Fibroblast of skin of right biceps (primary cell): ENCODE data around the gene COL26A1.
A peak's percentile ranks its signal among the peaks of the same experiment; 100 is the strongest.

Experiments used
- DNase-seq: peaks from one replicate; pipeline ENCODE4 v3.0.0-alpha.2; 2013

The COL26A1 gene

DNA sequence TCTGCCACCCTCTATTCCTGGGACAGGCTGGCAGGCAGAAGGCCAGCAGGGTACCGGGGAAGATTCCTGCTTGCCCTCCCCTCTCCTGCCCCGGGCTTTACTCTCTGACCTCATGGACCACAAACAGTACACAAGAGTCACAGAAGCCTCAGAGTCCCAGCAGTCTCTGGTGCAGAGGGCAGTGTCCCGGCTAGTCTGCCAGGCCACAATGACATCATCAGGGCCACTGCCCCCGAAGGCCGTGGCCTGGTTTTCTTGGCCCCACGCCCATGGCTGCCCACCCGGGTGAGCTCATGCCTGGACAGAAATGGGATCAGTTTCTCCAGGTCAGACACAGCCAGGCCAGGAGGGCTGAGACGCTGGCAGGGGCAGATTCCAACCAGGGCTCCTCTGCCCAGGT lies 174.5 kb downstream of the COL26A1 start:
- no peak for DNase-seq

DNA sequence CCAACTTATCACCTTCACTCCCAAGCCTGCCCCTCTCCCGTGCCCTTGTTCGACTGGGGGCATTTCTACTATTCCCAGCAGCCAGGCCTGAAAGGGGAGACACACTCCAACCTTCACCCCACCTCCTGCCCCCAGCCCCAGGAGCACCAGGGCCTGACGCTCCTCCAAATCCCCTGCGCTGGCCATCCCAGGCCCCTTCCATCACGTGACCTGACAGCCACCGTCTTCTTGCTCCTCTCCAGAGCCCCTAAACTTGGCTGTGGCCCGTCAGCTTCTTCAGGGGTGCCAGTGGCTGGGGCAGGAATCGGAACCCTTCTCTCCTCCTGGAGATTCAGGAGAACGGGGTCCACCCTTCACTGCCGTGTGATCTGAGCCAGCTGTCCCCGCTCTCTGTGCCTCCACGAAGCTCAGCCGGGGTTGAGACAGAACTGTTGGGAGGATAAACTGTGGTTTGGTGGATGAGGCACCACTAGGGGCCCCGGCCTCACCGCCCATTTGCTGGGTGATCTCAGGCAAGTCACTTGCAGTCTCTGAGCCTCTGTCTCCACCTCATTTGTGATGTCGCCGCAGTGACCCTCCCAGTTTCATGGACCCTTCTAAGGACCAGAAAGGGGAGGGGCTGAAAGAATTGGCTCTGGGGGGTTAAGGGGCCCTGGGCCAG lies 175.4 kb downstream of the COL26A1 start:
- no peak for DNase-seq

DNA sequence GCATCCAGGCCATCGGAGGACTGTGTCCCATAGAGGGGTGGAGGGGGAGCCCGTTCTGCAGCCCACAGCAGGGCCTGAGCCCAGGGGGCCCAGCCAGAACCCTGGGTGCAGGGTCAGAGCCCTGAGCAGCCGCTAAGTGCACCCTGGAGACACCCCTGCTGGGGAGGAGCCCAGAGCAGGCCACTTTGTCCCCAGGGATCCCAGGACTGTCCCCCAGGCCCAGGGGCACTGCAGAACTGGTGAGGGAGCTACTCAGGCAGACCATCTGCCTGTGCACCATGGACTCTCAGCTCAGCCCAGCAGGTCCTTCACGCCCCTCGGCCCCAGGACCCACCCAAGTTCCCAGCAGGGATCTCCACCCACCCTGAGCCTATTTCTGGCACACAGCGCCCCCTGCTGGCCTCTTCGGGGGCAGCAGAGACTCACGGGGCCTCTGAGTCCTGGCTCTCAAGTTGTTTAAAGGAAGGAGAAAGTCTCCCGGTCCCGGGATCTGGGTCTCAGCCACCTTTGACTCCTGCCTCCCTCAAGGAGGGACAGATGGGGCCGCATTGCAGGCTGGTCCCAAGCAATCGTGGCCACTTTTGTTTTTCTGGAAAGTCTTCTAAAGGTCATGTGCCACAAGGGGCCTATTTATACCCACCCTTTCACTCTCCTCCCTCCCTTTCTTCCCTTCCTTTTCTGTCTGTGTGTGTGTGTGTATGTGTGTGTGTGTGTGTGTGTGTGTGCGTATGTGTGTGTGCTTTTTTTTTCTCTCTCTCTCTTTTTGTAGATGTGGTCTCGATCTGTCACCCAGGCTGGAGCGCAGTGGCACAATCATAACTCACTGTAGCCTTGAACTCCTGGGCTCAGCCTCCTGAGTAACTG lies 176.2 kb downstream of the COL26A1 start:
- DNase-seq, result peak; percentile 26

DNA sequence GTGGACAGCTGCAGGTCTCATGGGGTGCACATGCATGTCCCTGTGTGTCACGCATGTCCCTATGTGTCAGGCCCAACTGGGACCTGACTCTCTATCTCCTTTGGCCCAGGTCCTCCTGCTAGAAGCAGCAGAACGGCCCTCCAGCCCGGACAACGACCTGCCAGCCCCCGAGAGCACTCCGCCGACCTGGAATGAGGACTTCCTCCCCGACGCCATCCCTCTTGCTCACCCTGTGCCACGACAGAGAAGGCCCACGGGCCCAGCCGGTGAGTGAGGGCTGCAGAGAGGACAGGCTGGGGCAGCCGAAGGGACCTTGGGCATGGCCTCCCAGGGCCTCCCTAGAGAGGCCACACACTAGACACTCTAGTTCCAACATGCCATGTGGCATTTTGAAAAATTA lies 177.1 kb downstream of the COL26A1 start:
- no peak for DNase-seq

DNA sequence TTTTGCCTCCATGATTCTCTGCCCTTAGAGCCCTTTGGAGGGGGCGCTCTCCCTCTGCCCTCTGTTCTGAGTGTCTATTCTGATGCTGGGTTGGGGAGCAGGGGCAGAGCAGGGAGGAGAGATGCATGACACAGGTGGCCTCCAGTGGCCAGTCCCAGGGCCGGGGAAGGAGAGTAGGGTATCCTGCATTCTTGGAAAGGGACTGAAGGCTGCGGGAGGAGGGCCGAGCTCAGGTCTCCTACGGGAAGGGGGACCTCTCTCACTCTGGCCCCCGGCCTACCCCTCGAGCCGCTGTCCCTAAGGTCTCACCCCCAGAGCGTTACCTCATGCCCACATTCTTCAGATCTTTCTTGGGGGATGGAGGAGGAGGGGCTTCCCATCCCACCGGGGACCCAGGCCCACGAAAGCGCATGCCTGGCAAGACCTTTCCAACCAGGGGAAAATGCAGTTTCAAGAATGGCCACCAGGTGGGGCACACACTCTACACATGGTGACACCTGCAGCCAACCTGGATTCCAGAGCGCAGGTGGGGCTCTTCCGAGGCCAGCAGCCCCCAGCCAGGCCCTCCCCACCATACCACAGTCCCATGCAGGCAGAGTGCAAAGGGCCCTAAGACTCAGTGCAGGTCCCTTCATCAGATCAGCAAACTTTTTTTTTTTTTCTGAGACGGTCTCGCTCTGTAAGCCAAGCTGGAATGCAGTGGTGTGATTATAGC lies 180.0 kb downstream of the COL26A1 start:
- peak; percentile 32 for DNase-seq

DNA sequence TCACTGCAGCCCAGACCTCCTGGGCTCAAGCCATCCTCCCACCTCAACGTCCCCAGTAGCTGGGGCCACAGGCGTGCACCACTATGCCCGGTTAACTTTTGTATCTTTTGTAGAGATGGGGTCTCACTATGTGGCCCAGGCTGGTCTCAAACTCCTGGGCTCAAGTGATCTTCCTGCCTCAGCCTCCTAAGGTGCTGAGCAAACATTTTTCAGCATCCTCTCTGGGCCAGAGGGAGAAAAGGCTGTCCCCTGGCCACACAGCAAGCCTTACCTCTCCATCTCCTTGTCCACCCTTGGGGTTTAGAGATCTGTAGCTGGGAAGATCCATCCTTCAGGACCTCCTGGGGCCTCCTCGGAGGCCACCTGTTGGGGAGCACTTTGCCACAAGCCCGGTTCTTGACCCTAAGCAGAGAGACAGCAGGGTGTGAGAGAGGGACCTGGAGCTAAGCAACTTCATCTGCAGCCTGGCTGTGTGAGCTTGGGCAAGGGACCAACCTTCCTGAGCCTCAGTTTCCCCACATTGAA lies 180.6 kb downstream of the COL26A1 start:
- no peak for DNase-seq

DNA sequence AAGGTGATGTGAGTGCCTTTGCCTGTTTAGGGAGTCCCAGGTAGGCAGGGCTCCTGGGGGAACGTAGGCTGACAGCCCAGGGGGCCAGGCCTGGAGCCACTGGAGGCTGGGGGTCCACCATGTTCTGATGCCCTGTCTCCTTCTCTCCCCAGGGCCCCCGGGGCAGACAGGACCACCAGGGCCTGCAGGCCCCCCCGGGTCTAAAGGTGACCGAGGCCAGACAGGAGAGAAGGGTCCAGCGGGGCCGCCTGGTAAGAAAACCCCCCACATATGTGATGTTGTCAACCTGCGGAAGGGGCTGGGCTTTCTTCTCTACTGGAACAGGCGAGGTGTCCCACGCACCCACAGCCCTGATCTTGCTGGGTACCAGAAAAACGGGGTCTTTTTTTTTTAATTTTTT lies 181.2 kb downstream of the COL26A1 start:
- DNase-seq, result no peak

DNA sequence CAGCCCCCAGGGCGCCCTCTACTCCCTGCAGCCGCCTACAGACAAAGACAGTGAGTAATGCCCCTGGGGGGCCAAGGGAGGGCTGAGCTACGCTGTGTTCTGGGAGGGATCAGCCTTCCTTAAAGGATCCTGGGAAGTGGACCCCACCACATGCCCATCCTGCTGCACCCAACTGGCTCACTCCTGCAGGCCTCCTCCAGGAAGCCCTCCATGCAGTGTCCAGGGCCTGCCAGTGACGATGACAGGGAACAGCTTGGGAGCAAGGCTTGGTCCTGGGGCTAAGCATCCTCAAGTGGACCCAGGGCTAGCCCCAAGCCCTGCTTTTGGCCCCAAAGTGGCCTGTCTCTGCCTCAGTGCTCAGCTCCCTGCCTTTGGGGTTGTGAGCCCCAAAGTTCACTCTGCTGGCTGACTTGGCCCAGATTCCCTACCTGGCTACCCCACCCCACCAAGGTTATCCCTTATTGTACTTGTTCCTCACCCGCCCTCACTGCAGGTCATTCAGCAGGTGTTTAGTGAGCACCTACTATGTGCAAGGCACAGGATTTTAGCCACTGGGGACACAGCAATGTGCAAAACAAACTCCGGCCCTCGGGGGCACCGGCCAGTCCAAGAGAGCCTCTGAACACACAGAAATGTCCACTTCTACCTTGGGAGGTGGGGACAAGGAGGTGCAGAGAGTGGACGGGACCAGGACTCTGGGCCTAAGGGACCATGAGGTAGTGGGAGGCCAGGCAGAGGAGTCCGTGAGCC lies 182.9 kb downstream of the COL26A1 start:
- no peak for DNase-seq

DNA sequence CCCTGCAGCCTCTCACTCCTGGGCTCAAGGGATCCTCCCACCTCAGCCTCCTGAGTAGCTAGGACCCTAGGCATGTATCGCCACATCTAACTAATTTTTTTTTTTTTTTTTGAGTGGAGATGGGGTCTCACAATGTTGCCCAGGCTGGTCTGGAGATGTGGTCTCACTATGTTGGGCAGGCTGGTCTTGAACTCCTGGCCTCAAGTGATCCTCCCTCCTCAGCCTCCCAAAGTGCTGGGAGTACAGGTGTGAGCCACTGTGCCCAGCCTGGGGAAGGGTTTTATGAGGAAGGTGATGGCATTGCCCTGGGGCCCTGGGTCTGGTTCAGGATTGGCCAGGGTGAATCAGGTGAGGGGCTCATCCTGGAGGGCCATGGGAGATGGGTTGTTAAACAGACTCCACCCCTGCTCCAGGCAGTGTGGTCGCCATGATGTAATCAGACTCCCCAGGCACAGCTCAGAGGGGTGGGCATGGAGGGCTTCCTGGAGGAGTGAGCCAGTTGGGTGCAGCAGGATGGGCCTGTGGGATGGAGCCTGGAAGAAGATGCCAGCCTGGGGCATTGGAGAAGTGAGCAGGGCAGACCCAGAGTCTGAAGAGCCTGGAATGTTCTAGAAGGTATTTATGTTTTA lies 183.7 kb downstream of the COL26A1 start:
- no peak for DNase-seq

DNA sequence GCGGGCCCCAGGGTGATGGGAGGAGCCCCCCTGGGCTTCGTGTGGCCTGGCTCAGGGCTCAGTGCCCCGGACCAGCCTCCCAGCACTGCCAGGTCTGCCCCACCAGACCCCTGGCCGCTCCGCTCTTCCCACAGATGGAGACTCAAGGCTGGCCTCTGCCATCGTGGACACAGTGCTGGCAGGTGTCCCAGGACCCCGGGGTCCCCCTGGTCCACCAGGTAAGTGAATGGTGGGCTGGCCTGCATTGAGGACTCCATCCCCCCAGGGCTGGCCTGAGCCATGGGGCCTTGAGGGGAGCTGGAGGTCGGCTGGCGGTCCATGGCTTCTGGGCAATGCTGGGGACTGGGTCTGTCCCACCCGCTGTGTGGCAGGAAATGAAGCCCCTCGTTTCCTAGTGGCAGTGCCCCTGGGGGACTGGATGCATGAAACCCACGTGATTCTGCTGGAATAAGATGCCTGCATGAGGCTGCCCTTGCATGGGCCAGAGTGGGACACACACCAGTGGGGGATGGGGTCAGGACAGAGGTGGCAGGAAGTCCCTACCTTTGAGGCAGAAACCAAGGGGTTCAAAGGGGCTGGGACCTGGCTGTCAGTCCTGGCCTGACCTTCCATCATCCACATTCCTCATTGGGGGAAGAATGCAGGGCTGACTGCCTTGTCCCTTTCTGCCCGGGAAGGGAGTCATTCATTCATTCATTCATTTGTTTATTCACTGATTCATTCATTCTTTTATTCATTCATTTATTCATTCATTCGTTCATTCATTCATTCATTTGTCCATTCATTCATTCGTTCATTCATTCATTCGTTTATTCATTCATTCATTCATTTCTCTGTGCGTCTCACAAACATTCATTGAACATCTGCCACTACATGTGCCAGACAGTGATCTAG lies 184.6 kb downstream of the COL26A1 start:
- no peak for DNase-seq

DNA sequence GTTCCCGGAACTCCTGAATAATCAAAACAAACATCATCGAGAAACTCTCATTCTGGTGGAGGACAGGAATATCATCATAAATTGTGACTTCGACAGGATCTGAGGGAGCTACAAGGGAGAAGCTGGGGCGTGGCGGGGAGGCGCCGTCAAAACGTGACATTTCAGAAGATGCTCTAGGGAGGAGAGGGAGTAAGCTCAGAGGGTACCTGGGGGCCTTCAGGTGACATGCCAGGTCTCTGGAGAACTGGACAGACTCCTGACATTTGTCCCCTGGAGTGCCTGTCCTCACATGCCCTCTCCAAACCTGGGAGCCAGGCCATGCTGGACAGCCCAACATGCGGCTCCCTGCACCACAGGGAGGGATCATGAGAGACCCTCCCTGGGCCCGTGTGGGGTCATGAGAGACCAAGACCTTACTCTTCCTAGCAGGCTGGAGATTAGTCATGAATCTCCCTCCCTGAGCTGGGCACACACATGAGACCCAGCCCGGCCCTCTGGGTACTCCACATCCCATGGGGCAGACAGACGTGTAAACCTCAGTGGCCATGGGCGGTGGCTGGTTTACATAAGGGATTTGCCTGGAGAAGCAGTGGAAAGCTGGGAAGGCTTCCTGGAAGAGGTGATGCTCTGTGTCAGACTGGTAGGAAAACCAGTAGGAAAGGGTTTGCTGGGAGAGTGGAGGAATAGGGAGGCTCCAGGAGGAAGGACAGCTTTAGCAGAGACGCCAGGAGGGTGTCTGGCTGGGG lies 185.4 kb downstream of the COL26A1 start:
- DNase-seq, result no peak

DNA sequence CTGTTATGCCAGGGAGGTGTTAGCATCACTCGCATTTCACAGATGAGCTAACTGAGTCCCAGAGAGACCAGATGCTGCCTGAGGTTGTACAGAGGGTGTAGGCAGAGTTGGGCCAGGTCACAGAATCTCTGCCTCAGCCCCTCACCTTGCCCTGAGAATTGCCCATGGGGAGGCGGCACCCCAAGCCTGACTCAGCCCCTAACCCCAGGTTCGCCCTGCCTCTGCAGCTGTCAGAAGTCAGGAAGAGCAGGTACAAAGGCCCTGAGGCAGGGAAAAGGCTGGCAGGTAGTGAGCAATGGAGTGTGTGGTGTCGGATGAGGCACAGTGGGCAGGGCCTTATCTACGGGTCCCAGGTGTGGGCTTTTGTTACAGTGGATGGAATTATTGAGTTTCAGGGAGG lies 187.1 kb downstream of the COL26A1 start:
- DNase-seq, result no peak

DNA sequence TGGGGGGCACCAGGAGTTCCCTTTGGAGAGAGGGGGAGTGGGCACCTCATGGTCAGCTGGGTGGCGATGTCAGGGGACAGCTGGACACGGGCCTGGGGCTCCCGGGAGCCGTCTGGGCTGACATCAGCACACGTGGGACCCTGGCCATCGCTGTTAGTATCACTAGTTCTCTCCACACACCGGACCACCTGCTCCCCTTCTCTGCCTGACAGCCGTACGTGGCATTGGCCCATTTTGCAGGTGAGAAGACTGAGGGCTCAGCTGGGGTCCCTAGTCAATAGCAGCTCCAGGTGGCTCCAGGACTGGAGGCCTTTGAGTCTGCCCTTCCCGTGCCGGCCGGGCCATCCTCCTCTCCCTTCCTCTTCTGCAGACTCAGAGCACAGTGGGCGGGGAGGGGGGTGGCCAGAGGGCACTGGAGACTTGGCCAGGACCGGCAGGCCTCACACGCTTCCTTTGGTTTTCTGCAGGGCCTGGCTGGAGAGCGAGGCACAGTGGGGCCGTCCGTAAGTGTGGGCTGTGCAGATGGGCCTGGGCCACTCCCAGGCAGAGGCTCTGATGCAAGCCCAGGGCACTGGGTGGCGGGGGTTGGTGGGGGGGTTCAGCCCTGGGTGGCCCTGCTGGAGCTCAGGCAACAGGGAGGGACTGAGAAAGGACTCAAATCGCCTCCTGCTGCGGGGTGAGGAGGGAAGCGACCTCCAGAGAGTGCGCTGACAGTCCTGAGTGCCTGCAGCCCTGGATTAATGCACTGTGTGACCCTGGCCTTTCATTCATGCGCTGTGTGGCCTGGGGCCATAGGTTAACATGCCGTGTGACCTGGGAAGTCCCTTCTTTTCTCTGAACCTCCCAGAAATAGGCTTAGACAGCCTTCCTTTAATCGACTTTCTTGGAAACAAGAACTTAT lies 188.2 kb downstream of the COL26A1 start:
- DNase-seq, result no peak

DNA sequence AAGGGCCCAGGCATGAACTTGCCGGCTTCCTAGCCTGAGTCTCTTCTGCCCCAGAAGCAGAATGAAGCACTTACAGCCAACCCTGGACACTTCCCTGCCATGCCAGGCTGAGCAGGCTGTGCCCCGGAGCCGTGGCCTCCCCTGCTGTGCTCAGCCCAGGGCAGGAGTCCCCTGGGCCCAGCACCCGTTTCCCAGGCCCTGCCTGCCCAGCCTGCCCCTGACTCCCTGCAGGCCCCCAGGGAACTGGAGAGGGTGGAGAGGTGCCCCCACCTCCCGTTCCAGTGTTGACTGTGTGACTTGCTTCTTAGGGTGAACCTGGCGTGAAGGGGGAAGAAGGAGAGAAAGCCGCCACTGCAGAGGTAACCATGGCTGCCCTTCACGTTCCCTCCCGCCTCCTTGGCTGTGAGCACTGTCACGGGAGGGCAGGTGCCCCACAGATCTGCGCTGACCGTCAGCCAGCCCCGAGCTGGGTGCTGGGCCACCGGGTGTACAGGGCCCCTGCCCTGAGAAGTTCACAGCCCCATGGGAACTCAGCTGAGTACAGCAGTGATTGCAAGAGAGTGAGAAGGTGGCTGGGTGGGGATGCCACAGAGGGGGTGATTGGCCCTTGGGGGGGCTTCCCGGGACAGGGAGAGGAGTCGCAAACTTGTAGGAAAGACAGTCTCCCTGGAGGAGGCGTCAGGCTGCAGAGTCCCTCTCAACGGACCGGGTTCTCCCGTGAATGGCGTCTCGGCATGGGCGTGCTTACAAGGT lies 190.5 kb downstream of the COL26A1 start:
- no peak for DNase-seq

DNA sequence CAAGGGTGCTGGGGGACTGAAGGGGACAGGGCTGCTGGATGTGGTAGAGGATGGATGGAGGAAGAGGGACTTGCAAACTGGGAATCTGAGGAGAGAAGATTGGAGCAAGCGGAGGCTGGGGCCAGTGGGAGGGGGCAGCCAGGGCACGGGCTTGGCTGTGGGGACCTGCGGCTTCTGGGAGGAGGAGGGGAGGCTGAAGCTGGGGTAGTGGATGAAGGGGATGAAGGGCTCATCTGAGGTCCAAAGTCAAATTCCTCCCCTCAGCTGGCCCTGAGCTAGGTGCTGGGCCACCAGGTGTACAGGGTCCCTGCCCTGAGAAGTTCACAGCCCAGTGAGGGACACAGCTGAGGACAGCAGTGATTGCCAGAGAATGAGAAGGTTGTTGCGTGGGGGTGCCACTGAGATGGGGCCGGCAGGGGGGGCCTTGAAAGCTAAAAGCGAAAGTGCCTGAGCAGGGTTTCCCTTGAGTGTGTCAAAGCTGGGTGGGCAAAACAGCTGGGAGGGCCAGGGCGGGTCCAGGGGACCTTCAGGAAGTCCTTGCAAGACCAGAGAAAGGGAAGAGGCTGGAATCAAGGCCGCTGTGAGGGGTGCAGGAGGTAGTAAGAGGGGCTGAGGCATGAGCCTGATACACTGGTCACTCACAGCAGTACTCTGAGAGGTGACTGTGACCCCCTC lies 191.2 kb downstream of the COL26A1 start:
- DNase-seq, result no peak

DNA sequence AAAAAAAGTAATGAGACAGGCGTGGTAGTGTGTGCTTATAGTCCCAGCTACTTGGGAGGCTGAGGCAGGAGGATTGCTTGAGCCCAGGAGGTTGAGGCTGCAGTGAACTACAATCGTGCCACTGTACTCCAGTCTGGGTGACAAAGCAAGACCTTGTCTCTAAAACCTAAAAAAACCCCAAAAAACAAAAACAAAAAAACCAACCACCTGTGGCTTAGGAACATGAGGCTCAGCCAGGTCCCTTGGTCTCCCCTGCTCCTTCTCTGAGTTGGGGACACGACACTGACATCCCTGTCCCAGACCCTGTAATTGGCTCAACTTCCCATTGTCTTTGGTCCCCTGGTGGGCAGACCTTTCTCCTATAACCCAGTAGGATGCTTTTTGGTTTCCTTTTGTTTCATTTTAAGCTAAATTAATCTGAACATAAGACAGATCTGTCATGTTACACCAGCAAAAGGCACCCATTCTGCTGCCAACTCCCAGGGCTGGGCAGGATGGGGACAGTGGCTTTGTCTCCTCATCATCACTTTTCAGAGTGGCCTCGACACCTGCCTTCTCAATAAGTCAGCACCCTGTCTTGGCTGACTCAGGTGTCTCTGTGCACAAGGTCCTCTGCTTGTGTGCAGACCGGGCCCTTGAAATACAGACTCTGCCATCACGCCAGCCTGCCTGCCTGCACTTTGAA lies 192.1 kb downstream of the COL26A1 start:
- no peak for DNase-seq

DNA sequence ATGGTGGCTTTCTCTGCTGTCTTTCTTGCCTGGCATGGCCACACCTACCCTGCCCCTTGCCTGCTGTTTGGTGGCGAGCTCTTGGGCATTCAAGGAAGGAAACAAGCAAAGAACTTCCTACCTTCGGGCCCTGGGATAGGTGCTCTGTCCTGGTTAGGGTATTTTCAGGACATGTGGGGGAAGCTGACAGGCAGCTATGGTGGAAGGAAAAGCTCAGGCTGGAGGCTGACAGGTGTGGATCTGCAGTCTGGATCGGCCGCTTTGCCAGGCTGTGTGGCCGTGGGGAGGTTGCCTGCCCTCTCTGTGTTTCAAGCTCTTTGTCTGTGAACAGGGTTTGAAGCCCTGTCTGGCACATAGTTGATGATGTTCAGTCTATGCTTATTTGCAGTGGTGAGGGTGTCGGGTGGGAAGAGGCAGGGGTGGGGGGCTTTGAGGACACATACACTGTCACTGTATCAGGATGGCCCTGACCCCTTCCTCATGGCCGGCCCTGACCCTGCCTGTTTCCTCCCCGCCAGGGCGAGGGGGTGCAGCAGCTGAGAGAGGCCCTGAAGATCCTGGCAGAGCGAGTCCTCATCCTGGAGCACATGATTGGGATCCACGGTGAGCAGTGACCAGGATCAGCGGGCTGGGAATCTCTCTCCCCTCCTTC lies 192.7 kb downstream of the COL26A1 start:
- no peak for DNase-seq
